GM18505 (cell line): ENCODE measurements around the gene SKOR2.

Source experiments
- ATAC-seq: cut with Tn5 transposase; IDR thresholded peaks from one replicate; pipeline ENCODE4 v1.9.1; 2021; ENCODE audit not compliant: unreplicated experiment
- POLR2A ChIP-seq: IDR thresholded peaks from 4 replicates; pipeline ENCODE4 v1.6.1; 2011; ENCODE audit warnings: borderline replicate concordance; ENCODE audit not compliant: insufficient read depth, insufficient read length; ENCODE audit errors: extremely low read depth

Gene SKOR2

GRCh38 chr18:47248604-47249313, 2.7 kb downstream of the SKOR2 start:
- ATAC-seq: no peak
- TF ChIP-seq POLR2A: no peak

- ATAC-seq: no peak
- no peak for TF ChIP-seq POLR2A
Measured at GRCh38 chr18:47248115-47248603, 3.3 kb downstream of the SKOR2 start.

GRCh38 chr18:47247416-47248114, 3.9 kb downstream of the SKOR2 start:
- TF ChIP-seq POLR2A: no peak
- no peak for ATAC-seq

- ATAC-seq: no peak
- no peak for TF ChIP-seq POLR2A
Measured at GRCh38 chr18:47247036-47247415, 4.4 kb downstream of the SKOR2 start.

- ATAC-seq: no peak
- TF ChIP-seq POLR2A: no peak
Measured at GRCh38 chr18:47246027-47246971, 5.2 kb downstream of the SKOR2 start.

GRCh38 chr18:47244086-47244485, 7.4 kb downstream of the SKOR2 start:
- no peak for TF ChIP-seq POLR2A
- ATAC-seq: no peak

GRCh38 chr18:47235096-47235495, 16.4 kb downstream of the SKOR2 start:
- no peak for TF ChIP-seq POLR2A
- no peak for ATAC-seq

- no peak for ATAC-seq
- no peak for TF ChIP-seq POLR2A
Measured at GRCh38 chr18:47226660-47227059, 24.8 kb downstream of the SKOR2 start.

- ATAC-seq: no peak
Measured at GRCh38 chr18:47215554-47216138, 35.8 kb downstream of the SKOR2 start.

GRCh38 chr18:47209171-47209570, 42.3 kb downstream of the SKOR2 start:
- TF ChIP-seq POLR2A: no peak

More at GRCh38 chr18:47215554-47216138, 35.8 kb downstream of the SKOR2 start:
- no peak for TF ChIP-seq POLR2A

GRCh38 chr18:47206945-47207637, 44.4 kb downstream of the SKOR2 start:
- no peak for TF ChIP-seq POLR2A
- no peak for ATAC-seq

More at GRCh38 chr18:47209171-47209570, 42.3 kb downstream of the SKOR2 start:
- ATAC-seq: no peak

- TF ChIP-seq POLR2A: no peak
- no peak for ATAC-seq
Measured at GRCh38 chr18:47204908-47205522, 46.4 kb downstream of the SKOR2 start.
